GM18517 (cell line): ENCODE results near the gene EFTUD2.
"Not testable (repeated sequence)": the region's sequence is repeated elsewhere in the genome, so short reads cannot be mapped to it uniquely, and the experiment has no call there.

Source experiments
- ATAC-seq: cut with Tn5 transposase; IDR thresholded peaks from one replicate; pipeline ENCODE4 v1.9.1; 2021; ENCODE audit warnings: mild to moderate bottlenecking, moderate library complexity; ENCODE audit not compliant: unreplicated experiment

Gene EFTUD2

DNA sequence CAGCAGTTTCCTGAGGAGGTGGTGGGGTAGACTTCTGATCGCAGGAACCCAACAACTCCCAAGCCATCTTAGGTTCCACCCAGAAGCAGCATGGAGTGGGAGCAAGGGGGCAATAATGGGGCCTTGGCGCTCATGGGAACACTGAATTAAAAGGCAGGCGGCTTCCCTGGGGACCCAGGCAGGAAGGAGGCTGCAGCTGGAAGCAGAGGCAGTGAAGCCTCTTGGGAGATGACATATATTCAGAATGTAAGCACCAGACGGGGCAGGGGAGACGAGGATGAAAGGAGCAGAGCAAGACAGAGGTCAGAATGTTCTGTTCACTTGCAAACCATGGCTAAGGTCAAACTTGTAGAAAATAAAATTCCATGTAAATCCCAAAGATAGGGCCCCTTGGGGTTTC lies 48.6 kb downstream of the EFTUD2 start:
- no peak for ATAC-seq

DNA sequence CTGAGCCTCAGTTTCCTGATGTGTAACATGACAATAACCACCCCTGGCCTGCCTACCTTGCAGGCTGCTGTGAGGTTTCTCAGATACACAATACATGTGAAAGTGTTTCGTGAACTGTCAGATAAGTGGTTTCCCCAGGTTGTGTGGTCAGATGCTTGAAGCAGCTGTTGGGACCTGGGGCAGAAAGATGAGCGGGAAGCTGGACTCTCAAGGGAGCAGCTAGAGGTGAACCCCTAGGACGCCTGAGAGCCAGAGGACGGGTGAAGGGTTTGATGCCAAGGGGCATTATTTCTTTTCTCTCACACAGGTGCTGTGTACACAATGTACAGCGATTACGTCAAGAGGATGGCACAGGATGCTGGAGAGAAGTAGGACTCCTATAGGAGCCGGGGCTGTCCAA lies 49.2 kb downstream of the EFTUD2 start:
- ATAC-seq, result no peak

DNA sequence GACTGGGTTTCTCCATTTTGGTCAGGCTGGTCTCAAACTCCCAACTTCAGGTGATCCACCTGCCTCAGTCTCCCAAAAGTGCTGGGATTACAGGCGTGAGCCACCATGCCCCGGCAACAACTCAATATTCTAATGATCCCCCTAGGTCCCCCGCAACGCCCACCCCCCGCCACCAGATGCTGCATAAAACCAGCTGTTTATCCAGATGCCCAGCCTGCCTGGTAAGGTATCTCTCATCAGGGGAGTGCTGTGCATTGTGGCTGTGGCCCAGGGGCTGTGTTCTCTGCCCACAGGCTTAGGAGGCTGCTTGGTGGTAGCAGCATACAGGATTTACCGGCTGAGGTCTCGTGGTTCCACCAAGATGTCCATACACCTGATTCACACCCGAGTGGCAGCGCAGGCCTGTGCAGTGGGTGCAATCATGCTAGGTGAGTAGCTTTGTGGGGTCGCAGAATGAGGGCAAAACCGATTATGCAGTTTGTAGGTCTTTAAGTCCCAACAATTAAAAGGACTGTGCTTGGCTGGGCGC lies 50.2 kb downstream of the EFTUD2 start:
- no peak for ATAC-seq

DNA sequence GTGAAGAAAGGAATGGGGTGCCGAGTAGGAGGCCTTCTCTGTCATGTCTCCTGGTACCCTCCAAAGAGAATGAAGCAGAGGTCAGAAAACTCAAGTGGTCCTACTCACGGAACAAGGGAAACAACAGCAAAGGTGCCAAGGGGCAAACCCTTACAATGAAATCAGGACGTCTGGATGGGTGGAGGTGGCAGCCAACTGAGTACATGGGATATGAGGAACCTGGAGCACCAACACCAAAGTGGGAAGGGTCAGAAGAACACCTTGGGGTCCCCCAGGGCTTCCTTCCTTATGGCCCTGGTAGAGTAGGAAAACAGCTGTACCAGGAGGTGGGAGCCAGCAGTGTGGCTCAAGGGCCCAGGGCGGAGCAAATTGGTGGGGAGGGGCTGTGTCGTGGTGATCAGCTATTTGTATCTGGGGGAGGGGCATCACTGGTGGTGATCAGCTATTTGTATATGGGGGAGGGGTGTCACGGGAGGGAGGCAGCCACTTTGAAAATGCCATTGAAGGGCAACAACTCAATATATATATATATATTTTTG lies 50.9 kb downstream of the EFTUD2 start:
- no peak for ATAC-seq

DNA sequence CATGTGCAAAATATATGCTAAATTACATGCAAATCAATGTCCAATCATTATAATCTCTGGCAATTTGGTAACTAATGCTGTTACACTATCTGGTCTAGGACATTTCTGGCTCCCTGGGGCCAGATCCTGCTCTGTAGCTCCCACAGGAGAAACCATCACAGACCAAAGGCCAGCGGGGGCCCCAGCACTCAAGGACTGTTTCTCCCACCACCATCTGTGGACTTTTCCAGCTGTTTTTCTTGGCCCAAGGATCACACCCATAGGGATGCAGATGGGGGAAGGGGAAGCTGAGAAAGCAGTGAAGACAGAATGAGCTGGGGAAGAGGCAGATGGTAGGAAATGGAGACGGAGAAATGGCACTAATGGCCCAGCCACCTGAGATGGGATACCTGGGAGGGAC lies 51.7 kb downstream of the EFTUD2 start, which contains the start of gene HIGD1B:
Gene HIGD1B, plus strand, starts transcription at position 298 of the 400 bp plus-strand sequence. CDS start 270 bp downstream, outside the sequence.
- ATAC-seq, result no peak

DNA sequence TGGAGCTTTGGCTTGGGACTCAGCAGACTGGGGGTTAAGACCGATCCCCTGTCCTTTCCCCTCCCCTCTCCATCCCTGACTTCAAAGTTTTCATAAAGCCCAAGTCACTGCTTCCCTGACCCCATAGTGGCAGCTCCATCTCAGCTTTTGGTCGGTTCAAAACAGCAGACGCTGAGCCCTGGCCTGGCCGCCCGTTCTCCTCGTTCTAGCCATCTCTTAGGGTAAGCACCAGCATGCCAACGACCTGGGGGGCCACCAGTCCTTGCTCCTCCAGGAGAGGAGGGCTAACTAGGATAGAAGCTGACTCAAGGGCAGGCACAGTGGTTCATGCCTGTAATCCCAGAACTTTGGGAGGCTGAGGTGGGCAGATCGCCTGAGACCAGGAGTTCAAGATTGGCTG lies 53.0 kb downstream of the EFTUD2 start:
- ATAC-seq, result no peak

DNA sequence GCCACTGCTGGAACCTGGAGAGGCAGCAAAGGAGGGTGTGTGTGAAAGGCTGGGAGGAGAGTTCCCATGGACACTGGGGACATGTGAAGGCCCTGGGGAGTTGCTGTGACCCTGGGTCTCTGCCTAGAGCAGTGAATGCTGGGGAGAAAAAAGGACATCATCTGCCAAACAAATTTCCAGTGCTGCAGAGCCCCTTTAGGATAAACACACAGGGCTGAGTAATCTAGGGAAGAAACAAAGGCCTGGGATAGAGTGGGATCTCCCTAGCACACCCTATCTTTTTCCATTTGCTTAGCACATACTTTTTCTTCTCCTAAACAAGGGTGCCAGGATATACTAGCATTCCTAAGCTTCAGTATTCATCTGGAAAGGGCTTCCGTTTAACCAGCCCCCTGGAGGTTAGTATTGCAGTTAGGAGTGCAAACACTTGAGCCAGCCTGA lies 54.8 kb downstream of the EFTUD2 start:
- ATAC-seq, result no peak

DNA sequence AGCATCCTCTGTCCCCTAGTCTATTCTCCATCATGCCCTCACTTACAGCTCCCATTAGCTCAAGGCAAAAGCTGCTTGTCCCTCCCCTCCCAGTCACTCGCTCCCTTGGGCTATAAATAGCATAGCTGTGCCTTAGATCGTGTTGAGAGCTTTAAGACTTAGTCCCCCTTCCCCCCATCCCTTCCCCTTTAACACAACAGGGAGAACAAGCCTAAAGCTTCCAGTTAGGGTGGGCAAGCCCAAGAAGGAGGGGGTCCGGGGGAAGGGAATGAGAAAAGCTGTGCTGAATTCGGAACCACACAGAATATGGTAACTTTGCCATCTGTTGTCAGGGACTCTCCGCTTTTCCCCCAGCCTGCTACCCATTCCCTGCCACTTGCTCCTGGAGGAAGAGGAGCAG lies 56.5 kb downstream of the EFTUD2 start:
- no peak for ATAC-seq

DNA sequence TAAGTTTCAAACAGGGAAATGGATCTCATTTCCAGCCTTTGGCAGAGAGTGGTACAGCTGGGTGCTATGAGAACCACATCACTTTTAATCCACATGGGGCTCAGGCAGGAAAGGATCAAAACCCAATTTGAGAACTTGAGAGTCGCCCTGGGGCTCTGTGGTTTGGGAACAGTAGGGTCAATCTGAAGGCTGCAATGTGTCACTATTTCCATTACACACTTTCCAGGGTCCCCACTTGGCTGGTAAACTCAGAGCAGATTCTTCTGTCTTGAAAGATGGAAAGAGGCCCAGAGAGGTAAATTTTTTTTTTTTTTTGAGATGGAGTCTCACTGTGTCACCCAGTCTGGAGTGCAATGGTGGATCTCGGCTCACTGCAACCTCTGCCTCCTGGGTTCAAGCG lies 58.3 kb downstream of the EFTUD2 start:
- ATAC-seq, result no peak

DNA sequence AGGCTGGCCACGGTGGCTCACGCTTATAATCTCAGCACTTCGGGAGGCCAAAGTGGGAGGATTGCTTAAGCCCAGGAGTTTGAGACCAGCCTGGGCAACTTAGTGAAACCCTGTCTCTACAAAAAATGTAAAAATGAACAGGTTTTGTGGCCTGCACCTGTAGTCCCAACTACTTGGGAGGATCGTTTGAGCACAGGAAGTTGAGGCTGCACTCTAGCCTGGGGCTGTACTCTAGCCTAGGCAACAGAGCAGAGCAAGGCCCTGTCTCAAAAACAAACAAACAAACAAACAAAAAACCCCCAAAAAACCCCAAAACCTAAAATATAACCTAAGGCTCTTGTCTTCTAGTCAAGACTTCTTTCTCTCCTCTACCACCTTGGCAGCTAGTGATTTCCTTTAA lies 59.0 kb downstream of the EFTUD2 start:
- no peak for ATAC-seq

DNA sequence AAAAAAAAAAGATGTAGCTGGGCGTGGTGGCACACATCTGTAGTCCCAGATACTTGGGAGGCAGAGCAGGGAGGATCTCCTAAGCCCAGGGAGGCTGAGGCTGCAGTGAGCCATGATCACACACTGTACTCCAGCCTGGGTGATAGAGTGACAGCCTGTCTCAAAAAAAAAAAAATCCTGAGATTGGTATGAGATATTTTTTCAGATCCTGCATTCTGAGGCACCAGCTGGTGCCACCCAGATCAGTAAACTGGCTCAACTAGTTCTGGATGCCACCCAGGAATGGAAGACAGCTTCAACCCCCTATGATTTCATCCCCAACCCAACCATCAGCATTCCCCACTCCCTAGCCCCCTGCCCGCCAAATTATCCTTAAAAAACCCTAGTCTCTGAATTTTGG lies 62.0 kb downstream of the EFTUD2 start:
- no peak for ATAC-seq

DNA sequence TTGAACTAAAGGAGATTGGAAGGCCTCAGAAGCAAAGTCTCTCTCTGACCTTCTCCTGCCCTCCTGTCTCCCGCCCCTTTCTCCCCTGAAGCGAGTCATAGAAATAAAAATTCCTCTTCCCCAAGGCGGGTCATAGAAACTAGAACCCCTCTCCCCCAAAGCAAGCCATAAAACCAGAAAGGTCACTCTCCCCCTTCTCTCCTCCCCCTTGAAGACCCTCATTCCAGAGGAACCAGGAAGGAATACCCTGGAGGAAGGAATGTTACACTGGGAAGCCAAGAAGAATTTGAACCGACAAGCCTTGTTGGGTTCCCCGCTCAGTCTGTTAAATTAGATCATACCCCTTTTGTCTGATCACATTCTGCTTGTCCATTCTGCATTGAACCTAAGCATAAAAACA lies 66.4 kb downstream of the EFTUD2 start:
- ATAC-seq, result no peak

DNA sequence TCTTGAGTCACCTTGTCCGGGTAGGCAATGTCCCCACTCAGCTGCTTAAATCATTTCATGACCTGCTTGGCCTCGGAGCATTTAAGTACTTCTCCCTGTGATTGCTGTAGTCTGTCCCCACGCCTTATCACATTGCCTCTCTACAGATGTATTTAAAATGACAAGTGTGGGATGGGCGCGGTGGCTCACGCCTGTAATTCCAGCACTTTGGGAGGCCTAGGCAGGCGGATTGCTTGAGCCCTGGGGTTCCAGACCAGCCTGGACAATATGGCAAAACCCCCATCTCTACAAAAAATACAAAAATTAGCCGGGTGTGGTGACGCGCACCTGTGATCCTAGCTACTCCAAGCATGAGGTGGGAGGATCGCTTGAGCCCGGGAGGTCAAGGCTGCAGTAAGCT lies 67.9 kb downstream of the EFTUD2 start:
- ATAC-seq, result no peak

DNA sequence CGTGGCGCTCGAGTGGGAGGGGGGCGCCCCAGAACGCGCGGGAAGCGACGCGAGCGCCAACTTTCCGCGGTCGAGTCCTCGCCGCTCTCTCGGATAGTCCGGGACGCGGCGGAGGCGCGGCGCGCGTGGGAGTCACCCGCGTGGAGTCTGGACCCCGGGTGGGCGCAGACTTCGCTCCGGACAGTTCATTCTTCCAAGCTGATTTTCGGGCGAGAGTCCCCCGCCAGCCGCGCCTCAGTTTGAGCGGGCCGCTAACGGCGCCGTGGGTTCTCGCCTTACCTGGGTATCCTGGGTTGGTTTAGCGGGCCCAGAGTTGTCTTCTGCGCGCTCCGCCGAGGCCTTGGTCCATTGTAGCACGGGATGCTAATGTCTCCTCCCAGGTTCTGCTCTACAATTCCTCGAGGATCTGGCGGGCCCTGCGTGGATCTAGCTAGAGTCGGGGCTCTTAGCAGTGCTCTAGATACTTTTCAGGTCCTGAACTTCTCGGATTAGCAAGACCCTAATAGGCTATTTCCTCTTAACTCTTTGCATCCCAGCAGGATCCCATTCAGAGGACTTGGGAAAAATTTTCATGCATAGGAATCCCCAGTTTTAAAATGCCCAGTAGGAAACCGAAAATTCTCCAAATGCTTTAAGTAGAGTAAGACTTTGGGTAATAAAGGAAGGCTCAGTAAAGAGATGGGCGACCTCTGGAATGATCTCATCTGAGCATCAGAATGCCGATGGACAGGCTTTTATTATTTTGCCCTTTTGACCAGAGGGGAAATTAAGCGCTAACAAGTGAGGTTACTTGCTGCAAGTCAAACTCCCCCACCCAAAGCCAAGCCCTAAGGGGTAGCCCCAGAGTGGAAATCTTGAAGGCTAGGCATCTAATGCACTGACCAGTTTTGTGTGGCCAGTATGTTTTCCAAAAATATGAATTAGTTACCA lies 68.6 kb downstream of the EFTUD2 start:
- no peak for ATAC-seq

DNA sequence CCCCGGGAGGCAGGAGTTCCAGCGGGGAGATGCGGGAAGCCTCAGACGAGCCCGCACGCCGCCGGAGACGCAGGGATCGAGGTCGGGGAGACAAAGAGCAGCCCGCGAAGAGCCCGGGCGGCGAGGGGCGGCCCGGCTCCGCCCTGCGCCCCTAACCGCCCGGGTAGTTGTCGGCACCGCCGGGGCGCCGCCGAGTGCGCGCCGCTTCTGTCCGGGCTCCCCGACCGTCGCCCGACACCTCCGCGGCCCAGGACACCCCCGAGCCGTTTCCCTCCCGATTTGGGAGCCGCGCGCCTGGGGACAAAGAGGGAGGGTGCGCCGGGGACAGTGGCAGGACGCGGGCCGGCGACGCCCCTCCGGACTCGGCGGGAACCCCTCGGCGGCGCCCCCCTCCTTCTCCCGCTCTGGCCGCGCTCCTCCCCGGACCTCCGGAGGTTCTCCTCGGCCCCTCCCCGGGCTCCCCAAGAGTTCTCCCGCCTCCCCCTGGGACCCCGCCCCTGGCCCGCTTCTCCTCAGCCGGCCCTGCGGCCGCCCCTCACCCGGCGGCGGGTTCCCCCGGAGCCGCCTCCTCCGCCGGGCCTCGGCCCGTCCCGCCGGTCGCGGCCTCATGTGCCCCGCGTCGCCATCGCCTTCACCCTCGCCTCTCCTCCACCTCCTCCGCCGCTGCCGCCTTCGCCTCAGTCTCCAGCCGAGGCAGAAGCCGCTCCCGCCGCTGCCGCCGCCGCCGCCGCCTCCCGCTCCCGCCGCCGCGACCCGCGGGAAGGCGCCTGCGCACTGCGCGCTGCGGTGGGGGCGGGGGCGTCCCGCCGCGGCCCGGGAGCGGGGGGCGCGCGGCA lies 69.5 kb downstream of the EFTUD2 start, which contains the start of gene GJC1:
Gene GJC1, minus strand, starts transcription at position 765 of the 836 bp plus-strand sequence. CDS start 24,470 bp downstream, outside the sequence.
- ATAC-seq, result no peak

DNA sequence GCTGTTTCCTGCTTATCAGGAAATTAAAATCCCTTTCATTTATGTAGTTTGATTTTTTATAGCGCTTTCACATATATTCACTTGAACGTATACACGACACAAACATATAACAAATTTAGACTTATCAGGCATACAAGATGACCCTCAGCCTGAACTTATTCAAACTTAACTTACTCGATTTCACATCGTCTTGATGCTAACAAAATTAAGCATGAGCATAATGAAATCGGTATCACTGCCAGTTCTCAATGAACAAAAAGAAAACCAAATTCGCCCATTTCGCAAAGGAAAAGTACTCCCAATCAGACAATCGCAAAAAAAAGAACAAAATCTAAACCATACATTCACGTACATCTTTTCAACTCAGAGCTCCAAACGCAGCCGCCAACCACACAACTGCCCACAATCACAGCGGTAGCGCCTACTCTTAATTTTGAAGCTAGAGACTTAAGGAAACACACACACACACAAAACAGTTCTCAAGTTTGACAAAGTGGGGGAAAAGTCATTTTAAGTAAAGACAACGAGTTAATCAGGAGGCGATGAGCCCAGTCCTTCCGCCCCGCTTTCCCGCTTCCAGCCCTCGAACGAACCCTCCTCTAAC lies 70.2 kb downstream of the EFTUD2 start:
- no peak for ATAC-seq

DNA sequence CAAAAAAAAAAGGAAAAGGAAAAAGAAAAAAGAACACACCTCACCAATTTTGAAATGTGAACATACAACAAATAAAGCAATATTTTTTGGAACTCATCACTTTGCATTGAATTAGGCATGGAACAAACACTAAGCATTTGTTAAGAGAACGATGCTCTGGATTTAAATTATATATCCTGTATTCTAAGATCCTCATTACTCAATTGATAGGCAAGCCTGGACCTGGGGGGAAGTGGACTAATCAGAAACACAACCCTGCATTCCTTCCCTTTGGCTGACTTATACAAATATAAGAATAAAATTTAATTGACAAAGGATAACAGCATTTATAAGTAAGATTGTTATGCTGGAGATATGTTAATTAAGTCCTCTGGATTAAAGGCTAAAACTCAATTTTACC lies 71.4 kb downstream of the EFTUD2 start:
- no peak for ATAC-seq

DNA sequence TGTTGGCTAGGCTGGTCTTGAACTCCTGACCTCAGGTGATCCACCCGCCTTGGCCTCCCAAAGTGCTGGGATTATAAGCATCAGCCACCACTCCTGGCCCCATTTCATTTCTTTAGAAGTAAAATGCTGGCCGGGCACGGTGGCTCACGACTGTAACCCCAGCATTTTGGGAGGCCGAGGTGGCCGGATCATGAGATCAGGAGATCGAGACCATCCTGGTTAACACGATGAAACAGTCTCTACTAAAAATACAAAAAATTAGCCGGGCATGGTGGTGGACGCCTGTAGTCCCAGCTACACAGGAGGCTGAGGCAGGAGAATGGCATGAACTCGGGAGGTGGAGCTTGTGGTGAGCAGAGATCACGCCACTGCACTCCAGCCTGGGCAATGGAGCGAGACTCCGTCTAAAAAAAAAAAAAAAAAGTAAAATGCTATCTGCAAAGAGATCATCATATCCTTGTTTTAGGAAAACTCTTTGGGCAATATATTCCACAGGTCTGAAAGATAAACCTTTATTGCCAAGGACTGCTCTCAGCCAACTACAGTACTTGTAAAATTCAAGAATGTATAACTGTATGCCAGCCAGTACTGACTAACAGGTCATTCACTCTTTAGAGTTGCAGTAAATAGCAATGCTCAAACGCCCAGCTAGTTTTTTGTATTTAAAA lies 73.0 kb downstream of the EFTUD2 start:
- no peak for ATAC-seq

DNA sequence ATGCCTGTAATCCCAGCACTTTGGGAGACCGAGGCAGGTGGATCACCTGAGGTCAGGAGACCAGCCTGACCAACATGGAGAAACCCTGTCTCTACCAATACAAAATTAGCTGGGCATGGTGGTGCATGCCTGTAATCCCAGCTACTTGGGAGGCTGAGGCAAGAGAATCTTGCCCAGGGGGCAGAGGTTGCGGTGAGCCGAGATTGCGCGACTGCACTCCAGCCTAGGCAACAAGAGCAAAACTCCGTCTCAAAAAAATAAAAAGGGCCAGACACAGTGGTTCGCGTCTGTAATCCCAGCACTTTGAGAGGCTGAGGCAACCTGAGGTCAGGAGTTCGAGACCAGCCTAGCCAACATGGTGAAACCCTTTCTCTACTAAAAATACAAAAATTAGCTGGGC lies 74.0 kb downstream of the EFTUD2 start:
- ATAC-seq, result not testable (repeated sequence)

DNA sequence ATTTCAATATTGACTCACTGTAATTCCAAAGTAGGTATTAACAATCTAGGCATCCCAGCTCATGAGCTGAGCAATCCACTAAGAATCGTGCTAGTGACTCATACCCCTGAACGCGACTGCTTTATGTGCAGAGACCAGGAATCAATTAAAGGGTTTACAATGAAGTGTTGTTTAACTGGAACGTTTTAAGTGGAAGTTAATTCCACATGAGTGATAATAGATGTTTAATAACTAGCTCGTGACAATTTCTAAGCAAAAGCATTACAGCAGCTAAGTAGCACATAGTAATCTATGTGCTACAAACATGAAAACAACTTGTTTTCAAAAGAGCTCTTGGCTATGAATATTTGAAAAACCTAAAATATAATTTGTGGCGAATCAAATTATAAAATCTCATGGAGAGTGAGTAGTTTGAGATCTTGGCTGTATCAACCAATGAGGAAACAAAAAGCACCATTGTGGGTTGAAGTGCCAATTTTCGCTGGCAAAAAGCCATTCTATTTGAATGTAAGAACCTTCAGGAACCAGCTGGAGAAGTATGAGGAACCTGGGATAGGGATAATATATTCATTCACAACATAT lies 78.5 kb downstream of the EFTUD2 start:
- no peak for ATAC-seq
